IPS DF 19.7 (cell line): ENCODE data around the gene TSSK6.
"Not testable (repeated sequence)": the region's sequence is repeated elsewhere in the genome, so short reads cannot be mapped to it uniquely, and the experiment has no call there.

Experiments used
- DNase-seq: peaks from one replicate; pipeline ENCODE4 v3.0.0-alpha.2; 2013; ENCODE audit warnings: low read depth, low spot score

Gene TSSK6

GRCh38 chr19:19487950-19488874 lies 27.1 kb downstream of the TSSK6 start:
- no peak for DNase-seq

- no peak for DNase-seq
Measured at GRCh38 chr19:19487077-19487949, 28.0 kb downstream of the TSSK6 start.

- DNase-seq = no peak
Measured at GRCh38 chr19:19486343-19487076, 28.8 kb downstream of the TSSK6 start.

- no peak for DNase-seq
Measured at GRCh38 chr19:19485998-19486290, 29.4 kb downstream of the TSSK6 start.

- DNase-seq = no peak
Measured at GRCh38 chr19:19485161-19485997, 30.0 kb downstream of the TSSK6 start.

- DNase-seq = no peak
Measured at GRCh38 chr19:19482809-19483596, 32.3 kb downstream of the TSSK6 start.

GRCh38 chr19:19480688-19481087 lies 34.7 kb downstream of the TSSK6 start:
- no peak for DNase-seq

- DNase-seq = no peak
Measured at GRCh38 chr19:19477705-19478383, 37.5 kb downstream of the TSSK6 start.

- DNase-seq = no peak
Measured at GRCh38 chr19:19475849-19476828, 39.2 kb downstream of the TSSK6 start.

- DNase-seq = no peak
Measured at GRCh38 chr19:19475015-19475765, 40.2 kb downstream of the TSSK6 start.

- DNase-seq = not testable (repeated sequence)
Measured at GRCh38 chr19:19472106-19472505, 43.2 kb downstream of the TSSK6 start.

GRCh38 chr19:19471682-19472081 lies 43.7 kb downstream of the TSSK6 start:
- DNase-seq = no peak

GRCh38 chr19:19470579-19470978 lies 44.8 kb downstream of the TSSK6 start:
- DNase-seq = no peak

GRCh38 chr19:19468424-19469050 lies 46.8 kb downstream of the TSSK6 start:
- DNase-seq = no peak

GRCh38 chr19:19466201-19466600 lies 49.1 kb downstream of the TSSK6 start:
- DNase-seq = no peak

- DNase-seq = no peak
Measured at GRCh38 chr19:19465436-19466070, 49.8 kb downstream of the TSSK6 start.
